ENCODE measurements around the gene SLC9A8. TPM values are rescaled to one million over a fixed set of nuclear protein-coding genes. Genes with fewer than 3 reads are reported as not detected.

The SLC9A8 gene
- total RNA-seq, 1 donor from 2014 or later: 4.1 TPM

DNA sequence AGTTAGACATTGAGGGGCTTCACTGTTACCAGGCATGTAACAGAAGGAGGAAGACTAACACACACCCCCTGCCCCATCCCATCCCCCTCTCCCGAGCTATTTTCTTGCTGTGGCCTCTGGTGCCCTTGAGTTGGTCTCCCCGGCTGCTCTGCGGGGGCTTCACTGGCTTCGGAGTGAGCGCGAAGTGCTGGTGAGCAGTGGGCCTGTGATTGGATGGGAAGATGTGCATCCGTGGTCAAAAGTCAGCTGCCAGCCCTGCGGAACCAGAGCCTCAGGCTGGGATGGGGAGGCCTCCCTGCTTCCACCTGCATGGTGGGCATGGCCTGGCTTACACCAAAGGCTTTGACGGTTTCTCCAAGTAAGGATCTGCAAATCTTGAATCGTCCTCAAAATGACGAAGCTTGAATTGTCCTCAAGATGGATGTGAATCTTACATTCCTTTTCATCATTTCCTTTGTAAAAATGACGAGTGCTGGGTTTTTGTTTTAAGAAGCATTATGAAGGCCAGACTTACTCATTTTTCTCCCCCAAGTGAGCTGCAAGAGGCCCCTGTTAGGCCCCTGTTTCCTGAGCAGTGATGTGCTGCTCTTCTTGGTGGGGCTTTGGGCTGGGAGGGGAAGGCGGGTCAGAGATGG is 79.0 kb downstream of the SLC9A8 start:
- H3K79me2 ChIP-seq (ENCODE audit: low read depth): no peaks in the 10 kb centered on the region
- H4K20me1 ChIP-seq (ENCODE audit: low read depth): no peaks in the 10 kb centered on the region
- Mint-ChIP-seq H3K9me3 (no peaks in the 10 kb centered on the region), H3K36me3 (peaks cover 1% of the 10 kb centered on the region), H3K4me1 (peaks cover 64% of the 10 kb centered on the region), H3K27me3 (ENCODE audit: insufficient read depth, low read depth) (peaks cover 19% of the 10 kb centered on the region), H3K27ac (peak overlapping the region; percentile 88), H3K4me3 (peak overlapping the region; percentile 41)
- peak overlapping the region; percentile 31 for H3K4me2 ChIP-seq
- H3F3A ChIP-seq (ENCODE audit: low read depth): peaks cover 3% of the 10 kb centered on the region
- DNase-seq (ENCODE audit: low spot score): no peak
- H3K27me3 ChIP-seq: no peaks in the 10 kb centered on the region
- H3K27ac ChIP-seq: no peak overlapping the region
- TF ChIP-seq CTCF (IDR thresholded peaks at IDR 0.05) (no peak), EZH2 (IDR thresholded peaks at IDR 0.05) (no peak), EZH2phosphoT487 (IDR thresholded peaks at IDR 0.05) (no peak)
- no peak overlapping the region for H2AFZ ChIP-seq (replicated peaks)
- H3K9me3 ChIP-seq (ENCODE audit: low read depth): no peaks in the 10 kb centered on the region
- H3K4me3 ChIP-seq: no peak overlapping the region
- H3K36me3 ChIP-seq: no peaks in the 10 kb centered on the region
- peaks cover 21% of the 10 kb centered on the region for H3K4me1 ChIP-seq
- no peak overlapping the region for H3K9ac ChIP-seq

GRCh38 chr20:49892260-49892659 is 79.6 kb downstream of the SLC9A8 start:
- H3K27ac ChIP-seq: no peak overlapping the region

GRCh38 chr20:49892817-49893216 is 80.2 kb downstream of the SLC9A8 start:
- Mint-ChIP-seq H3K4me3 (no peak overlapping the region), H3K27me3 (ENCODE audit: insufficient read depth, low read depth) (peaks cover 14% of the 10 kb centered on the region), H3K36me3 (no peaks in the 10 kb centered on the region), H3K27ac (peak overlapping the region; percentile 75), H3K9me3 (no peaks in the 10 kb centered on the region), H3K4me1 (peaks cover 52% of the 10 kb centered on the region)
- Histone ChIP-seq H3K79me2 (ENCODE audit: low read depth) (no peaks in the 10 kb centered on the region), H3K36me3 (no peaks in the 10 kb centered on the region), H2AFZ (replicated peaks) (no peak overlapping the region), H3K4me3 (no peak overlapping the region), H3K27ac (no peak overlapping the region), H3K4me1 (peaks cover 21% of the 10 kb centered on the region), H3K9ac (no peak overlapping the region), H3F3A (ENCODE audit: low read depth) (peaks cover 3% of the 10 kb centered on the region), H3K27me3 (no peaks in the 10 kb centered on the region), H4K20me1 (ENCODE audit: low read depth) (no peaks in the 10 kb centered on the region), H3K4me2 (no peak overlapping the region), H3K9me3 (ENCODE audit: low read depth) (no peaks in the 10 kb centered on the region)
- TF ChIP-seq EZH2phosphoT487 (IDR thresholded peaks at IDR 0.05) (no peak), EZH2 (IDR thresholded peaks at IDR 0.05) (no peak), CTCF (IDR thresholded peaks at IDR 0.05) (no peak)
- DNase-seq (ENCODE audit: low spot score): no peak

More at GRCh38 chr20:49892260-49892659, 79.6 kb downstream of the SLC9A8 start:
- H3K27ac Mint-ChIP-seq: peak overlapping the region; percentile 75
- no peak overlapping the region for H3K9ac ChIP-seq
- H3K4me3 Mint-ChIP-seq: no peak overlapping the region
- H3K4me2 ChIP-seq: no peak overlapping the region
- DNase-seq (ENCODE audit: low spot score): no peak
- no peaks in the 10 kb centered on the region for H3K36me3 ChIP-seq
- H3K36me3 Mint-ChIP-seq: peaks cover 1% of the 10 kb centered on the region
- no peaks in the 10 kb centered on the region for H3K79me2 ChIP-seq (ENCODE audit: low read depth)
- H3F3A ChIP-seq (ENCODE audit: low read depth): peaks cover 3% of the 10 kb centered on the region
- H3K27me3 Mint-ChIP-seq (ENCODE audit: insufficient read depth, low read depth): peaks cover 18% of the 10 kb centered on the region
- H3K4me3 ChIP-seq: no peak overlapping the region
- TF ChIP-seq EZH2 (IDR thresholded peaks at IDR 0.05) (no peak), CTCF (IDR thresholded peaks at IDR 0.05) (no peak), EZH2phosphoT487 (IDR thresholded peaks at IDR 0.05) (no peak)
- peaks cover 21% of the 10 kb centered on the region for H3K4me1 ChIP-seq
- H3K9me3 Mint-ChIP-seq: no peaks in the 10 kb centered on the region
- H3K9me3 ChIP-seq (ENCODE audit: low read depth): no peaks in the 10 kb centered on the region
- H3K27me3 ChIP-seq: no peaks in the 10 kb centered on the region
- no peaks in the 10 kb centered on the region for H4K20me1 ChIP-seq (ENCODE audit: low read depth)
- H3K4me1 Mint-ChIP-seq: peaks cover 57% of the 10 kb centered on the region
- no peak overlapping the region for H2AFZ ChIP-seq (replicated peaks)
